HG03025 (cell line): ENCODE measurements around the gene HIGD1B.
"Not testable (repeated sequence)": the region's sequence is repeated elsewhere in the genome, so short reads cannot be mapped to it uniquely, and the experiment has no call there.

Source experiments
- ATAC-seq: cut with Tn5 transposase; IDR thresholded peaks from one replicate; pipeline ENCODE4 v1.9.1; 2021; ENCODE audit warnings: mild to moderate bottlenecking, moderate library complexity; ENCODE audit not compliant: unreplicated experiment, low FRiP score

The HIGD1B gene

DNA sequence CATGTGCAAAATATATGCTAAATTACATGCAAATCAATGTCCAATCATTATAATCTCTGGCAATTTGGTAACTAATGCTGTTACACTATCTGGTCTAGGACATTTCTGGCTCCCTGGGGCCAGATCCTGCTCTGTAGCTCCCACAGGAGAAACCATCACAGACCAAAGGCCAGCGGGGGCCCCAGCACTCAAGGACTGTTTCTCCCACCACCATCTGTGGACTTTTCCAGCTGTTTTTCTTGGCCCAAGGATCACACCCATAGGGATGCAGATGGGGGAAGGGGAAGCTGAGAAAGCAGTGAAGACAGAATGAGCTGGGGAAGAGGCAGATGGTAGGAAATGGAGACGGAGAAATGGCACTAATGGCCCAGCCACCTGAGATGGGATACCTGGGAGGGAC lies at the start of gene HIGD1B:
TSS of gene HIGD1B (plus strand) at position 298 of the 400 bp plus-strand sequence. CDS start 270 bp downstream, outside the sequence.
- no peak for ATAC-seq

DNA sequence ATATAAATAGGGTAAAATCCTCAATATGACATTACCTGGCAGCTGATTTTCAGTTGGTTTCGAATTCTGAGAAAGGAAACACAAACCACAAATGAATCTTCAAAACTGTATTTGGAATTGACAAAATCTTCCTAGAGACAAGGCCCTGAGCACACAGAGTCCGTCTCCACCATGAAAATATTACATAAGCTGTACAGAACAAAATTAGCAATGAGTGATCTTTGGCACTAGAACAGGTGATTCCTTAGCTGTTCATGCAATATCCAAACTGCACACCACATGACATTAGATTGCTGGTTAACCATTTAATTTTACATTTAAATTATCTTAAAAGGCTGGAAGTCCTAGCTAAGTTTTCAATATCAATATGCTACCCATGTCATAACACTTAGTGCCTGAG lies 49.3 kb upstream of the HIGD1B start:
- no peak for ATAC-seq

DNA sequence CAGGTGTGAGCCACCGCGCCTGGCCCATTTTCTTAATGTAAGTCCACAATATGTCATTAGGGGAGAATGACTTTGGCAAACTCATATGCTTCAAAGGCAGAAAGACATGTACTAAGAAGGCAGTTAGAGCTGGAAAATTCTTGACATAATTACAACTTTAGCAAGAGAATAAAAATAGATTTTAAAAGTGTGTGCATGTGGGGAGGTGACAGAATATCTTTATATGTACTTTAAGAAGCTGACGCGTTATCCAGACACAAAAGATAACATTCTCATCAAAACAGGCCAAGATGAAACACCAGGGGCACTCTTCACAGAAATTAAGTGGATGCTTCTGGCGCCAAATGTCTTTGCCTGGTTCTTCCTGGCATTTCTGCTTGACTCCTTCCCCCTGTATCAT lies 45.8 kb upstream of the HIGD1B start:
- no peak for ATAC-seq

DNA sequence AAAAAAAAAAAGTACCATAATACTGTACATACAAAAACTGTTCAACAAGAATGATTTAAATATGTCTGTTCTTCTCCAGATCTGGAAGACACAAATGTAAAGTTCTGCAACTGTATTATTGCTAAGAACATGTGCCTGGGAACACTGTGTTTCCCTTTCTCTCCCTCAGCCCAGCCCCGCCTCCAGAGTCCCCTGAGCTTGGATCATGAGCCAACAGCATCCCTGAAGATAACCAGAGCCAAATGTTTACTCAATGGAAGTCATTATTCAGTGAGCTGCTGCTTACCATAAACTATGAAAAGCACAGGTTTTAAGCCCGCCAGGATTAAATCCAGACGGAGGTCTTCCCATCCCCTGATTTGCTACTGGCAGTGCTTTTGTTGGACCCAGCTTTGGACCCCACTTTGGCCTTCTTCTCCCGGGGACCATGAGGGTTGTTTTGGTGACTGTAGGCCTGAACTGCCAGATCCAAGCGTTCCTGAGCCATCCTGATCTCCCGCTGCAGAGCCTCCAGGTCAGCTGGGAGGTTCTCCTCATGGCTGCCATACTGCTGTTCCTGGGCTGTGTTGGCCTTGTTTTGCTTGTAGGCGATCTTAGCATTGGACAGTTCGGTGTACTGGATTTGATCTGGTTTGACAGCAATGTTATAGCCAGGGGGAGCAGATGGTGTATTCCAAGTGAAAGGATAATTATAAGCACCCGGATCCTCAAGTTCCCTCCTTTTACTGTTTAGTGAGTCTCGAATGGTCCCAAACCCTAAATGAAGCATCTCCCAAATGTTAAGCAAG lies 43.2 kb upstream of the HIGD1B start:
- ATAC-seq: no peak

DNA sequence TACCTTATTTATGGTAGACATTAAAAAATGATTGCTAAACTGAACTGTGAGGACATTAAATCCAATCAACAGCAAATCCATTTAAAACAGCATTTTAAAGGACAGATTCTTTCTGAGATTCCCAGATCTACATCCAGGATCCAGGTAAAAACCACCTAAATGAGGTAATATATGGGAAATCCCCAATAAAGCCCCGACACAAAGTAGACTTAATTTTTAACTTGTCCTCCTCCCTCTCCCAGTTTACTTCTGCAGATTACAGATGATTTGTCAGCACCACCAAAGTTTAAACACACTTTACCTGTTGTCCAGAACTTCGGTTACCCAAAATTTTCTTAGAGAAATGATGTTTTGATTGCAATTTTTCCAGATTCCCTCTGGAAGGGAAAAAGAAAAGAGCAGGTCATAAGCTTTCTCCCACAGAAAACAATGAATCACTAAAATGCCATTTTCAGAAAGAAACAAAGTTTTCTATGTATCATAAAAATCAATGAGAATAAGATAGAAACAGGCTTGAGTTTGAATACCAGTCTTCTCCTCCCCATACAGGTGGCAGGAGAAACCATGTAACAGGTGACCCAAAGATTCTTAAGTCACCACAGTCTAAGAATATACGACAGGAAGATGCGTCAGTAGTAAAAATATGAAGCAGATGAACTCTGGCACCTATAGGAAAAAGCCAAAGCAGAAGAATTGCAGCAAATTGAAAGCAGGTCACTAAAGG lies 40.4 kb upstream of the HIGD1B start:
- ATAC-seq: no peak

DNA sequence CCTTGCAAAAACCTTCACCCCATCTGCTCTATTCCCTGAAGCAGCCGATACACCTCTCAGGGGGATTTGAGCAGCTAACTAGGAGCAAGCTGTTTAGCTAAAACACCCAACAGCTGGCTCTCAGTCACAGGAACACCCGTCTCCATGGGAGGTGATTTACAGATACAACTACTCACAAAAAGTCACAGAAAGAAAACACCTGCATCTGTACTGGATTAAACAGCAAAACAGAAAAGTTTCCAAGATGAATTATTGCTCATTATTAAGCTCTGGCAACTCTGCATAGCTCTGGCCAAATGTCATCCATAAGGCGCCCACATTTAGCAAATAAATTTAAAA lies 39.9 kb upstream of the HIGD1B start:
- ATAC-seq: no peak

DNA sequence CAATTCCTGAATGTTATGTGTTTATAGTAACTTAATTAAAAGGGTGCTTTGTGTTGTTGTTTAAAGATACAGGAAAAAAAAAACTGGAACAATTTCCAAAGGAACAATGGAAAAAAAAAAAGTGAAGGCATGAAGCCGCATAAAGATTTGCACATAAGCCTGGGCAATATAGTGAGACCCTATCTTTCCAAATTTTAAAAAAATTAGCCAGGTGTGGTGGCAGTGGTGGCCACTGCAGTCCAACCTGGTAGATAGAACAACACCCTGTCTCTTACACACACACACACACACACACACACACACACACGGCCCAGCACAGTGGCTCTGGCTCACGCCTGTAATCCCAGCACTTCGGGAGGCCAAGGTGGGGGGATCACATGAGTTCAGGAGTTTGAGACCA lies 39.5 kb upstream of the HIGD1B start:
- ATAC-seq: no peak

DNA sequence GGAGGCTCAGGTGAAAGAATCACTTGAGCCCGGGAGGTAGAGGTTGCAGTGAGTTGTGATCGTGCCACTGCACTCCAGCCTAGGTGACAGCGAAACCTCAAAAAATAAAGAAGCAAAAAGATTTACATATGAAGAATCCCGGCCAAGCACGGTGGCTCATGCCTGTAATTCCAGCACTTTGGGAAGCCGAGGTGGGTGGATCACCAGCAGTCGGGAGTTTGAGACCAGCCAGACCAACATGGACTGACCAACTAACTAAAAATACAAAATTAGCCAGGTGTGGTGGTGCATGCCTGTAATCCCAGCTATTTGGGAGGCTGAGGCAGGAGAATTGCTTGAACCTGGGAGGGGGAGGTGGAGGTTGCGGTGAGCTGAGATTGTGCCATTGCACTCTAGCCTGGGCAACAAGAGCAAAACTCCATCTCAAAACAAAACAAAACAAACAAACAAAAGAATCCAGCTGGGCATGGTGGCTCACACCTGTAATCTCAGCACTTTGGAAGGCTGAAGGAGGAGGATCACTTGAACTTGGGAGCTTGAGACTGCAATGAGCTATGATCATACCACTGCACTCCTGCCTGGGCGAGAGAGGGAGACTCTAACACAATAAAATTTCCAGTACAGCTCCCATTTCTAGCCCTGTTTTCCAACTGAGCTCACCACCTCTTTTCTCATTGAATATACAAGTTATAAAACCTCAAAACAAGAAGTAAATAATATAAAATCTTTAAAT lies 38.9 kb upstream of the HIGD1B start:
- ATAC-seq: not testable (repeated sequence)

DNA sequence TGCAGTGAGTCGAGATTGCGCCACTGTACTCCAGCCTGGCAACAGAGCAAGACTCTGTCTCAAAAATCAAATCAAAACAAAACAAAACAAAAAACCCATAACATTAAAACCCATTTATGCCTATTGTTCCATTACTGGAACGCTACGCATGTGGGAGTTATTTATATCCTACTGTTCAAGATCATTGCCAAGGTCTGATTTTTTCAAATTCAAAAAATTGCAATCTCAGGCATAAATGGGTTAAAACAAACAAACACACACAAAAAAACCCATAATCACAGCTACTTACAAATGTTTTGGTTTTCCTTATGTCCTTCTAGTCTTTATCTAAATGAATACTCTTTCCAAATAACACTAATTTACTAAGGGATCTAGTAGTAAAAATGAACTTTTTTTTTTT lies 35.4 kb upstream of the HIGD1B start:
- no peak for ATAC-seq

DNA sequence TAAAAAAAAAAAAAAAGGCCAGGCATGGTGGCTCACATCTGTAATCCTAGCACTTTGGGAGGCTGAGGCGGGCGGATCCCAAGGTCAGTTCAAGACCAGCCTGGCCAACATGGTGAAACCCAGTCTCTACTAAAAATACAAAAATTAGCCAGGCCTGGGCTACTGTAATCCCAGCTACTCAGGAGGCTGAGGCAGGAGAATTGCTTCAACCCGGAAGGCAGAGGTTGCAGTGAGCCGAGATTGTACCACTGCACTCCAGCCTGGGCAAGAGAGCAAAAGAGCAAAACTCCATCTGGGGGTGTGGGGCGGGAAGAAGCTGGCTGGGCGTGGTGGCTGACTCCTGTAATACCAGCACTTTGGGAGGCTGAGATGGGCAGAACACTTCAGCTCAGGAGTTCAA lies 29.2 kb upstream of the HIGD1B start:
- ATAC-seq: not testable (repeated sequence)

DNA sequence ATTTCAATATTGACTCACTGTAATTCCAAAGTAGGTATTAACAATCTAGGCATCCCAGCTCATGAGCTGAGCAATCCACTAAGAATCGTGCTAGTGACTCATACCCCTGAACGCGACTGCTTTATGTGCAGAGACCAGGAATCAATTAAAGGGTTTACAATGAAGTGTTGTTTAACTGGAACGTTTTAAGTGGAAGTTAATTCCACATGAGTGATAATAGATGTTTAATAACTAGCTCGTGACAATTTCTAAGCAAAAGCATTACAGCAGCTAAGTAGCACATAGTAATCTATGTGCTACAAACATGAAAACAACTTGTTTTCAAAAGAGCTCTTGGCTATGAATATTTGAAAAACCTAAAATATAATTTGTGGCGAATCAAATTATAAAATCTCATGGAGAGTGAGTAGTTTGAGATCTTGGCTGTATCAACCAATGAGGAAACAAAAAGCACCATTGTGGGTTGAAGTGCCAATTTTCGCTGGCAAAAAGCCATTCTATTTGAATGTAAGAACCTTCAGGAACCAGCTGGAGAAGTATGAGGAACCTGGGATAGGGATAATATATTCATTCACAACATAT lies 27.0 kb upstream of the HIGD1B start:
- no peak for ATAC-seq

DNA sequence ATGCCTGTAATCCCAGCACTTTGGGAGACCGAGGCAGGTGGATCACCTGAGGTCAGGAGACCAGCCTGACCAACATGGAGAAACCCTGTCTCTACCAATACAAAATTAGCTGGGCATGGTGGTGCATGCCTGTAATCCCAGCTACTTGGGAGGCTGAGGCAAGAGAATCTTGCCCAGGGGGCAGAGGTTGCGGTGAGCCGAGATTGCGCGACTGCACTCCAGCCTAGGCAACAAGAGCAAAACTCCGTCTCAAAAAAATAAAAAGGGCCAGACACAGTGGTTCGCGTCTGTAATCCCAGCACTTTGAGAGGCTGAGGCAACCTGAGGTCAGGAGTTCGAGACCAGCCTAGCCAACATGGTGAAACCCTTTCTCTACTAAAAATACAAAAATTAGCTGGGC lies 22.4 kb upstream of the HIGD1B start:
- not testable (repeated sequence) for ATAC-seq

DNA sequence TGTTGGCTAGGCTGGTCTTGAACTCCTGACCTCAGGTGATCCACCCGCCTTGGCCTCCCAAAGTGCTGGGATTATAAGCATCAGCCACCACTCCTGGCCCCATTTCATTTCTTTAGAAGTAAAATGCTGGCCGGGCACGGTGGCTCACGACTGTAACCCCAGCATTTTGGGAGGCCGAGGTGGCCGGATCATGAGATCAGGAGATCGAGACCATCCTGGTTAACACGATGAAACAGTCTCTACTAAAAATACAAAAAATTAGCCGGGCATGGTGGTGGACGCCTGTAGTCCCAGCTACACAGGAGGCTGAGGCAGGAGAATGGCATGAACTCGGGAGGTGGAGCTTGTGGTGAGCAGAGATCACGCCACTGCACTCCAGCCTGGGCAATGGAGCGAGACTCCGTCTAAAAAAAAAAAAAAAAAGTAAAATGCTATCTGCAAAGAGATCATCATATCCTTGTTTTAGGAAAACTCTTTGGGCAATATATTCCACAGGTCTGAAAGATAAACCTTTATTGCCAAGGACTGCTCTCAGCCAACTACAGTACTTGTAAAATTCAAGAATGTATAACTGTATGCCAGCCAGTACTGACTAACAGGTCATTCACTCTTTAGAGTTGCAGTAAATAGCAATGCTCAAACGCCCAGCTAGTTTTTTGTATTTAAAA lies 21.4 kb upstream of the HIGD1B start:
- no peak for ATAC-seq

DNA sequence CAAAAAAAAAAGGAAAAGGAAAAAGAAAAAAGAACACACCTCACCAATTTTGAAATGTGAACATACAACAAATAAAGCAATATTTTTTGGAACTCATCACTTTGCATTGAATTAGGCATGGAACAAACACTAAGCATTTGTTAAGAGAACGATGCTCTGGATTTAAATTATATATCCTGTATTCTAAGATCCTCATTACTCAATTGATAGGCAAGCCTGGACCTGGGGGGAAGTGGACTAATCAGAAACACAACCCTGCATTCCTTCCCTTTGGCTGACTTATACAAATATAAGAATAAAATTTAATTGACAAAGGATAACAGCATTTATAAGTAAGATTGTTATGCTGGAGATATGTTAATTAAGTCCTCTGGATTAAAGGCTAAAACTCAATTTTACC lies 19.8 kb upstream of the HIGD1B start:
- no peak for ATAC-seq

DNA sequence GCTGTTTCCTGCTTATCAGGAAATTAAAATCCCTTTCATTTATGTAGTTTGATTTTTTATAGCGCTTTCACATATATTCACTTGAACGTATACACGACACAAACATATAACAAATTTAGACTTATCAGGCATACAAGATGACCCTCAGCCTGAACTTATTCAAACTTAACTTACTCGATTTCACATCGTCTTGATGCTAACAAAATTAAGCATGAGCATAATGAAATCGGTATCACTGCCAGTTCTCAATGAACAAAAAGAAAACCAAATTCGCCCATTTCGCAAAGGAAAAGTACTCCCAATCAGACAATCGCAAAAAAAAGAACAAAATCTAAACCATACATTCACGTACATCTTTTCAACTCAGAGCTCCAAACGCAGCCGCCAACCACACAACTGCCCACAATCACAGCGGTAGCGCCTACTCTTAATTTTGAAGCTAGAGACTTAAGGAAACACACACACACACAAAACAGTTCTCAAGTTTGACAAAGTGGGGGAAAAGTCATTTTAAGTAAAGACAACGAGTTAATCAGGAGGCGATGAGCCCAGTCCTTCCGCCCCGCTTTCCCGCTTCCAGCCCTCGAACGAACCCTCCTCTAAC lies 18.7 kb upstream of the HIGD1B start:
- ATAC-seq: no peak

DNA sequence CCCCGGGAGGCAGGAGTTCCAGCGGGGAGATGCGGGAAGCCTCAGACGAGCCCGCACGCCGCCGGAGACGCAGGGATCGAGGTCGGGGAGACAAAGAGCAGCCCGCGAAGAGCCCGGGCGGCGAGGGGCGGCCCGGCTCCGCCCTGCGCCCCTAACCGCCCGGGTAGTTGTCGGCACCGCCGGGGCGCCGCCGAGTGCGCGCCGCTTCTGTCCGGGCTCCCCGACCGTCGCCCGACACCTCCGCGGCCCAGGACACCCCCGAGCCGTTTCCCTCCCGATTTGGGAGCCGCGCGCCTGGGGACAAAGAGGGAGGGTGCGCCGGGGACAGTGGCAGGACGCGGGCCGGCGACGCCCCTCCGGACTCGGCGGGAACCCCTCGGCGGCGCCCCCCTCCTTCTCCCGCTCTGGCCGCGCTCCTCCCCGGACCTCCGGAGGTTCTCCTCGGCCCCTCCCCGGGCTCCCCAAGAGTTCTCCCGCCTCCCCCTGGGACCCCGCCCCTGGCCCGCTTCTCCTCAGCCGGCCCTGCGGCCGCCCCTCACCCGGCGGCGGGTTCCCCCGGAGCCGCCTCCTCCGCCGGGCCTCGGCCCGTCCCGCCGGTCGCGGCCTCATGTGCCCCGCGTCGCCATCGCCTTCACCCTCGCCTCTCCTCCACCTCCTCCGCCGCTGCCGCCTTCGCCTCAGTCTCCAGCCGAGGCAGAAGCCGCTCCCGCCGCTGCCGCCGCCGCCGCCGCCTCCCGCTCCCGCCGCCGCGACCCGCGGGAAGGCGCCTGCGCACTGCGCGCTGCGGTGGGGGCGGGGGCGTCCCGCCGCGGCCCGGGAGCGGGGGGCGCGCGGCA lies 17.9 kb upstream of the HIGD1B start, which contains the start of gene GJC1:
TSS of gene GJC1 (minus strand) at position 765 of the 836 bp plus-strand sequence. CDS start 24,470 bp downstream, outside the sequence.
- no peak for ATAC-seq

DNA sequence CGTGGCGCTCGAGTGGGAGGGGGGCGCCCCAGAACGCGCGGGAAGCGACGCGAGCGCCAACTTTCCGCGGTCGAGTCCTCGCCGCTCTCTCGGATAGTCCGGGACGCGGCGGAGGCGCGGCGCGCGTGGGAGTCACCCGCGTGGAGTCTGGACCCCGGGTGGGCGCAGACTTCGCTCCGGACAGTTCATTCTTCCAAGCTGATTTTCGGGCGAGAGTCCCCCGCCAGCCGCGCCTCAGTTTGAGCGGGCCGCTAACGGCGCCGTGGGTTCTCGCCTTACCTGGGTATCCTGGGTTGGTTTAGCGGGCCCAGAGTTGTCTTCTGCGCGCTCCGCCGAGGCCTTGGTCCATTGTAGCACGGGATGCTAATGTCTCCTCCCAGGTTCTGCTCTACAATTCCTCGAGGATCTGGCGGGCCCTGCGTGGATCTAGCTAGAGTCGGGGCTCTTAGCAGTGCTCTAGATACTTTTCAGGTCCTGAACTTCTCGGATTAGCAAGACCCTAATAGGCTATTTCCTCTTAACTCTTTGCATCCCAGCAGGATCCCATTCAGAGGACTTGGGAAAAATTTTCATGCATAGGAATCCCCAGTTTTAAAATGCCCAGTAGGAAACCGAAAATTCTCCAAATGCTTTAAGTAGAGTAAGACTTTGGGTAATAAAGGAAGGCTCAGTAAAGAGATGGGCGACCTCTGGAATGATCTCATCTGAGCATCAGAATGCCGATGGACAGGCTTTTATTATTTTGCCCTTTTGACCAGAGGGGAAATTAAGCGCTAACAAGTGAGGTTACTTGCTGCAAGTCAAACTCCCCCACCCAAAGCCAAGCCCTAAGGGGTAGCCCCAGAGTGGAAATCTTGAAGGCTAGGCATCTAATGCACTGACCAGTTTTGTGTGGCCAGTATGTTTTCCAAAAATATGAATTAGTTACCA lies 17.1 kb upstream of the HIGD1B start:
- no peak for ATAC-seq

DNA sequence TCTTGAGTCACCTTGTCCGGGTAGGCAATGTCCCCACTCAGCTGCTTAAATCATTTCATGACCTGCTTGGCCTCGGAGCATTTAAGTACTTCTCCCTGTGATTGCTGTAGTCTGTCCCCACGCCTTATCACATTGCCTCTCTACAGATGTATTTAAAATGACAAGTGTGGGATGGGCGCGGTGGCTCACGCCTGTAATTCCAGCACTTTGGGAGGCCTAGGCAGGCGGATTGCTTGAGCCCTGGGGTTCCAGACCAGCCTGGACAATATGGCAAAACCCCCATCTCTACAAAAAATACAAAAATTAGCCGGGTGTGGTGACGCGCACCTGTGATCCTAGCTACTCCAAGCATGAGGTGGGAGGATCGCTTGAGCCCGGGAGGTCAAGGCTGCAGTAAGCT lies 16.3 kb upstream of the HIGD1B start:
- no peak for ATAC-seq
